Measurements from ENCODE around the gene POLD2. TPM values are rescaled to one million over a fixed set of nuclear protein-coding genes. Genes with fewer than 3 reads are reported as not detected.

The POLD2 gene
- total RNA-seq, 4 donors from 2014 or later: 33.6 to 71.2 (median 55.9) TPM

DNA sequence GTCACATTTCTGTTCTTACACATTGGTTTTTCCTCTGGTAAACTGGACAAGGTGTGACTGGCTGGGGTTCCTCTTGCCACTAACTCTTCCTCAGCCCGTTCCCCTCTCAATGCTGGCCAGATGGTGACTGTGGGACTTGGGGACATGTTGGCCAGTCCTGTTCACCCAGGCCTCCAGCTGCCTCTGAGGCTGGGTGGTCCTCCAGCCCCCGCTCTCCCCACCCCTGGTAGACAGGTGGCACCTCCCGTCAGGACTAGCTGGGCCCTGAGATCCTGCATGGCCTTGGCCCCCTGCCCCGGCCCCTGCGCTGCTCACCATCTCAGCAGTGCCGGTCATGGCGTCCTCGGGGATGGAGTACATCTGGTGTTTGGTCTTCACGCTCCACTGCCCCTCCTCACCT lies 28.6 kb upstream of the POLD2 start:
- DNase-seq (ENCODE audit: extremely low spot score): no peak
- Histone ChIP-seq H3K4me1 (no peaks in the 10 kb centered on the region), H3K4me3 (no peak overlapping the region), H3K9me3 (no peaks in the 10 kb centered on the region), H3K27me3 (no peaks in the 10 kb centered on the region), H3K36me3 (no peaks in the 10 kb centered on the region), H3K27ac (replicated peaks in 1 of 4) (no peak overlapping the region)
- WGBS: 93% methylated on average over 9 of the region's 9 CpGs
- TF ChIP-seq POLR2A (IDR thresholded peaks at IDR 0.05; ENCODE audit: low read depth) (no peak), POLR2AphosphoS5 (IDR thresholded peaks at IDR 0.05) (no peak), EP300 (IDR thresholded peaks at IDR 0.05) (no peak)
- TF ChIP-seq, protein P1, sequence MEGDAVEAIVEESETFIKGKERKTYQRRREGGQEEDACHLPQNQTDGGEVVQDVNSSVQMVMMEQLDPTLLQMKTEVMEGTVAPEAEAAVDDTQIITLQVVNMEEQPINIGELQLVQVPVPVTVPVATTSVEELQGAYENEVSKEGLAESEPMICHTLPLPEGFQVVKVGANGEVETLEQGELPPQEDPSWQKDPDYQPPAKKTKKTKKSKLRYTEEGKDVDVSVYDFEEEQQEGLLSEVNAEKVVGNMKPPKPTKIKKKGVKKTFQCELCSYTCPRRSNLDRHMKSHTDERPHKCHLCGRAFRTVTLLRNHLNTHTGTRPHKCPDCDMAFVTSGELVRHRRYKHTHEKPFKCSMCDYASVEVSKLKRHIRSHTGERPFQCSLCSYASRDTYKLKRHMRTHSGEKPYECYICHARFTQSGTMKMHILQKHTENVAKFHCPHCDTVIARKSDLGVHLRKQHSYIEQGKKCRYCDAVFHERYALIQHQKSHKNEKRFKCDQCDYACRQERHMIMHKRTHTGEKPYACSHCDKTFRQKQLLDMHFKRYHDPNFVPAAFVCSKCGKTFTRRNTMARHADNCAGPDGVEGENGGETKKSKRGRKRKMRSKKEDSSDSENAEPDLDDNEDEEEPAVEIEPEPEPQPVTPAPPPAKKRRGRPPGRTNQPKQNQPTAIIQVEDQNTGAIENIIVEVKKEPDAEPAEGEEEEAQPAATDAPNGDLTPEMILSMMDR (IDR thresholded peaks at IDR 0.05): no peak
- intact Hi-C loops (cut with DNase I): no loop called here

DNA sequence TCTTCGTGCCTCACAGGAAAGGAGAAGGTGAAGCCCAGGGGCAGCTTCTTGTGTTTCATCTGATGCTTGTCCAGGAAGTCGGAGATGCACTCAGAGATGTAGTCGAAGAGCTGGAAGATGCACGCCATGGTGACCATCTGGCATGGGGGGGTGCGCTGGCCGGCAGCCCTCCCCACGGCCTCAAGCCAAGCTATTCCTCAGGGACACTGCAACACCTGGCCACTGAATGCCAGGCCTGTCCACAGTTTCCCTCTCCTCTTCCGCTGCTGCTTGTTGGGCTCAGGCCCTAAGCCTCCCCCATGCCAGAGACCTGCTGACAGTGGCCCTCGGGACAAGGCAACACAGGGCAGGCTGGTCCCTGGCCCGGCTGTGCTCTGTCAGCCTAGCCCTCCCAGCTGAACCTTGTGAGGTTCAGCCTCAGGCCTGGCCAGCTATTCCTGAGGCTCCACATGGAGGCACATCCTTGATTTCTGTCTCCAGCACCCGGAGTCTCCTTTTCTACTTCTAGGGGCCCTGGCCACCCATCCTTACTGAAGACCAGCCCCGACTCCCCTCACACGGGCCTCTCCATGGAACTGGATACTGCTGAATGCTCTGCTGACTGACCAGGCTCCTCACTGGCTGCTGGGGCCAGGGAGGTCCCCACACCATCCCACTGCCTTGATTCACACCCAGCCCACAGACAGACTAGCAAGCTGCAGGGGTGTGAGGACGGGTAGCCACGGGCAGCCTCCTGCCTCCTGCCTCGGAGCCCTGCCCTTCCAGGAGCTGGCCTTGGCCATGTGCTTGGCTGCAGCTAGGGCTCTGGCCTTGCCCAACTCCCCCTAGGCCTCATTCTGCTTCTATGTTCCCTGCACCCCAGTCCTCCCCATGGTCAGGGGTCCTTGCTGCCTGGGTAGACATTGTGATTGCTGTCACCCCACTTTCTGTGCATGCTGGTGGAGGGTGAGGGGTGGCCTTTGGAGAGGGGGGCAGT lies 27.9 kb upstream of the POLD2 start:
- no peak for DNase-seq (ENCODE audit: extremely low spot score)
- peaks cover 4 to 7% (median 6%) of the 10 kb centered on the region in 4 donors for H3K4me1 ChIP-seq
- TF ChIP-seq, protein P1 (IDR thresholded peaks at IDR 0.05): no peak
- H3K27me3 ChIP-seq: peaks cover 0 to 6% (median 0%) of the 10 kb centered on the region in 4 donors
- no peak overlapping the region for H3K27ac ChIP-seq (replicated peaks in 1 of 4)
- H3K36me3 ChIP-seq: no peaks in the 10 kb centered on the region
- no peak overlapping the region for H3K4me3 ChIP-seq
- WGBS: 79% methylated on average over 14 of the region's 16 CpGs
- intact Hi-C loops (cut with DNase I): no loop called here
- no peaks in the 10 kb centered on the region for H3K9me3 ChIP-seq

DNA sequence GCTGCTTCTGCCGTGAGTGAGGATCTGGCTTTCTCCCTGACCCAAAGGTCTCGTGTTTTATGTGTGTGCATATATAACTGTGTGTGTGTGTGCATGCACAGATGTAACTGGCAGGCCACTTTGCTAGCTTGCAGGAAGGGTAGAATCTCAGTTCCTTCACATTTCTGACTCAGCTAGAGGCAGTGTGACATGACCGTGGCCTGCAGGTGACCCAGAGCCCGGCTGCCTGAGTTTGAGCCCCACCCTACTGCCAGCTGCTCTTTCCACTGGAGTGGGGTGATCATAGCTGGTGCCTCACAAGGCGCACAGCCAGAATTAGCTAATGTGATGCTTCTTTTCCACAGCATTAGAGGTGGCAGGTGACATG lies 27.1 kb upstream of the POLD2 start:
- no peaks in the 10 kb centered on the region for H3K36me3 ChIP-seq
- H3K4me1 ChIP-seq: peaks cover 10 to 15% (median 14%) of the 10 kb centered on the region in 4 donors
- no peak for DNase-seq (ENCODE audit: extremely low spot score)
- H3K27ac ChIP-seq (replicated peaks in 1 of 4): no peak overlapping the region
- TF ChIP-seq EP300 (IDR thresholded peaks at IDR 0.05) (no peak), POLR2A (IDR thresholded peaks at IDR 0.05; ENCODE audit: low read depth) (no peak), POLR2AphosphoS5 (IDR thresholded peaks at IDR 0.05) (no peak)
- TF ChIP-seq, protein P1 (IDR thresholded peaks at IDR 0.05): no peak
- no peaks in the 10 kb centered on the region for H3K9me3 ChIP-seq
- intact Hi-C loops (cut with DNase I): no loop called here
- H3K27me3 ChIP-seq: peaks cover 0 to 14% (median 2%) of the 10 kb centered on the region in 4 donors
- no peak overlapping the region for H3K4me3 ChIP-seq
- WGBS: 93% methylated on average over 4 of the region's 5 CpGs

DNA sequence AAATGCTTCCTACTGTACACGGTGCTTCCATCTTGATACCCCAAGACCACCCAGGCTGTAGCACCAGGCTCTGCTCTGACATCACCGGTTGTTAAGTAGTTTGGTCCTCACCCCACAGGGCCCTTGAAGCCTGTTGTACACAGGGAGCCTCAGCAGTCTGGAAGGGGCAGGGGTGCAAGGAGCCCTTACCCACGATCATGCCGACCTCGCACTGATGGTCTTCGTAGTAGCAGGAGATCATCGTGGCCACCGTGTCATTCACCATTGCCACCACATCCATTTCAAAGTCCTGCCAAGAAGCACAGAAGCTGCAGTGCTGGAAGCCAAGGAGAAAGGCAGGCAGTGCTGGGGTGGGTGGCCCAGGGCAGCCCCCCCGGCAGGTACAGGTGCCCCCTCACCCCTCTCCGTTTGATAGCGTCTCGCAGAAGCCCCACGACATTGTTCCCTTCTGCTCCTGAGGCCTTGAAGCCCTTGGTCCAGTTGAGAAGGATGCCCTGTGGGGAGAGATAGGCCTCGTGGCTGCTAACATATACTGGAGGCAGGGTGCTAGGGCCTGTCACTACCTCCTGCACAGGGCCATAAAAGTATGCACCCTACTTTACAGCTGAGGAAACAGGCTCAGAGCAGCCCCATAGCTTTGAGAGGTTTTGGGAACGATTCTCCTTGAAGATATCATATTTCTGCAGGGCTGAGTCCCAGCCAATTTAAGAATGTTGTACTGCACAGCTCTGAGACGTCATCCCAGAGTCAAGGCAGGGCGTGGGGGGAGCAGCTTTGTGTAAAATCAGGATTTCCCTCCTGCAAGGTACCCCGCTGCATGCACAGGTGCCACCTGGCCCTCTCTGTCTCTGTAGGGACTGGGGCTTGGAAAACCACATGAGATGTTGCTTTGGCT lies 26.5 kb upstream of the POLD2 start:
- no peak for DNase-seq (ENCODE audit: extremely low spot score)
- WGBS: 81% methylated on average over 10 of the region's 18 CpGs

More for the DNA sequence above, 26.5 kb upstream of the POLD2 start:
- Histone ChIP-seq H3K27me3 (peaks cover 0 to 20% (median 4%) of the 10 kb centered on the region in 4 donors), H3K27ac (replicated peaks in 1 of 4) (no peak overlapping the region), H3K4me1 (peaks cover 15 to 19% (median 19%) of the 10 kb centered on the region in 4 donors), H3K4me3 (no peak overlapping the region), H3K36me3 (no peaks in the 10 kb centered on the region), H3K9me3 (no peaks in the 10 kb centered on the region)
- intact Hi-C loops (cut with DNase I): no loop called here
- TF ChIP-seq POLR2A (IDR thresholded peaks at IDR 0.05; ENCODE audit: low read depth) (no peak), POLR2AphosphoS5 (IDR thresholded peaks at IDR 0.05) (no peak), EP300 (IDR thresholded peaks at IDR 0.05) (no peak)
- TF ChIP-seq, protein P1 (IDR thresholded peaks at IDR 0.05): no peak
